IMR-90 (cell line): ENCODE data around the gene HCN3. TPM values are rescaled to one million over a fixed set of nuclear protein-coding genes. Genes with fewer than 3 reads are reported as not detected.
A peak's percentile ranks its signal among the peaks of the same experiment; 100 is the strongest.

Source experiments
- ATAC-seq: fragments of 200-7000 bp; cut with Tn5 transposase; 2 replicates; pipeline ENCODE4 v1.9.1; 2020; ENCODE audit warnings: low read depth, mild to moderate bottlenecking, moderate library complexity
- BruUV-seq: library from RNA; stranded (reverse); fragments of 400-500 nt; replicated peaks from 2 replicates; lab custom pipeline; 2021; lab: Mats Ljungman, UMichigan
- CTCF ChIA-PET: fragments of 300-600 bp; formaldehyde crosslinking; extraction: SDS; loops from one replicate; lab custom pipeline; 2021; ENCODE audit warnings: antibody characterized with exemption; lab: Yijun Ruan, JAX
- POLR2A ChIA-PET: fragments of 300-600 bp; sonication (Branson Sonifier 250); formaldehyde crosslinking; loops from one replicate; lab custom pipeline; 2022; ENCODE audit warnings: antibody characterized with exemption; ENCODE audit not compliant: unreplicated experiment; lab: Charles Lee
- DNase-seq: peaks from one replicate; pipeline ENCODE4 v3.0.0; 2013
- H2AFZ ChIP-seq: replicated peaks from 2 replicates; pipeline ENCODE3; 2013; ENCODE audit warnings: low read length, mild to moderate bottlenecking; ENCODE audit not compliant: poor library complexity
- H2AK5ac ChIP-seq: 2 replicates; pipeline ENCODE4 v1.6.1; 2013; ENCODE audit warnings: low read depth, low read length, inconsistent platforms
- H2AK9ac ChIP-seq: replicated peaks from 2 replicates; pipeline ENCODE3; 2013; ENCODE audit warnings: mild to moderate bottlenecking, low read depth, low read length, moderate library complexity; ENCODE audit not compliant: poor library complexity
- H2BK120ac ChIP-seq: 2 replicates; pipeline ENCODE4 v1.6.1; 2013; ENCODE audit warnings: low read depth, low read length, inconsistent platforms
- H2BK15ac ChIP-seq: 3 replicates; pipeline ENCODE4 v1.6.1; 2013; ENCODE audit warnings: low read depth, low read length, inconsistent platforms
- H2BK20ac ChIP-seq: 2 replicates; pipeline ENCODE4 v1.6.1; 2013; ENCODE audit warnings: low read depth, mild to moderate bottlenecking, inconsistent platforms, low read length, moderate library complexity
- H2BK5ac ChIP-seq: 2 replicates; pipeline ENCODE4 v1.6.1; 2013; ENCODE audit warnings: mild to moderate bottlenecking, low read depth, low read length, inconsistent platforms; ENCODE audit not compliant: poor library complexity, severe bottlenecking
- H3K14ac ChIP-seq: replicated peaks from 2 replicates; pipeline ENCODE4 v1.6.1; 2013; ENCODE audit warnings: low read depth, low read length, inconsistent platforms
- H3K18ac ChIP-seq: 2 replicates; pipeline ENCODE4 v1.6.1; 2013; ENCODE audit warnings: low read depth, low read length, control low read depth
- H3K23ac ChIP-seq: 2 replicates; pipeline ENCODE4 v1.6.1; 2013; ENCODE audit warnings: low read depth, low read length, inconsistent platforms
- H3K27ac ChIP-seq: 2 replicates; pipeline ENCODE4 v1.5.1; 2013; ENCODE audit warnings: mild to moderate bottlenecking, control low read depth, low read length; ENCODE audit not compliant: insufficient read depth
- H3K27me3 ChIP-seq: 2 replicates; pipeline ENCODE4 v1.6.1; 2013; ENCODE audit warnings: low read length; ENCODE audit not compliant: control insufficient read depth, insufficient read depth
- H3K36me3 ChIP-seq: 2 replicates; pipeline ENCODE4 v1.6.1; 2013; ENCODE audit warnings: low read length, mixed read lengths; ENCODE audit not compliant: control insufficient read depth, insufficient read depth
- H3K4ac ChIP-seq: 2 replicates; pipeline ENCODE4 v1.6.1; 2013; ENCODE audit warnings: low read depth, low read length, inconsistent platforms
- H3K4me1 ChIP-seq: 2 replicates; pipeline ENCODE4 v1.6.1; 2013; ENCODE audit warnings: low read length, mixed read lengths; ENCODE audit not compliant: control insufficient read depth, insufficient read depth
- H3K4me2 ChIP-seq: 2 replicates; pipeline ENCODE4 v1.6.1; 2013; ENCODE audit warnings: low read depth, mild to moderate bottlenecking, control low read depth, low read length, moderate library complexity
- H3K4me3 ChIP-seq: 2 replicates; pipeline ENCODE4 v1.5.1; 2013; ENCODE audit warnings: low read depth, mild to moderate bottlenecking, control low read depth, low read length, moderate library complexity; ENCODE audit not compliant: insufficient read depth
- H3K56ac ChIP-seq: 2 replicates; pipeline ENCODE4 v1.6.1; 2013; ENCODE audit warnings: low read length, inconsistent platforms; ENCODE audit not compliant: insufficient read depth; ENCODE audit errors: extremely low read depth
- H3K79me1 ChIP-seq, 2 experiments: 2 replicates each; pipeline ENCODE4 v1.6.1; 2013; ENCODE audit warnings: low read length in 2 of 2, inconsistent platforms in 1 of 2, low read depth in 1 of 2
- H3K9ac ChIP-seq: 2 replicates; pipeline ENCODE4 v1.6.1; 2013; ENCODE audit warnings: low read depth, low read length, control low read depth
- H3K9me1 ChIP-seq: 2 replicates; pipeline ENCODE4 v1.6.1; 2013; ENCODE audit warnings: low read length, inconsistent platforms; ENCODE audit not compliant: insufficient read depth
- H3K9me3 ChIP-seq: 2 replicates; pipeline ENCODE4 v1.6.1; 2013; ENCODE audit warnings: low read length; ENCODE audit not compliant: control insufficient read depth, insufficient read depth
- H4K20me1 ChIP-seq: 2 replicates; pipeline ENCODE4 v1.6.1; 2013; ENCODE audit warnings: low read length, inconsistent platforms; ENCODE audit not compliant: insufficient read depth
- H4K5ac ChIP-seq: 2 replicates; pipeline ENCODE4 v1.6.1; 2013; ENCODE audit warnings: mild to moderate bottlenecking, low read depth, low read length, control low read depth
- H4K8ac ChIP-seq, 2 experiments: 2 replicates each; pipeline ENCODE4 v1.6.1; 2013; ENCODE audit warnings: low read depth in 2 of 2, low read length in 2 of 2, control low read depth in 1 of 2, inconsistent platforms in 1 of 2
- H4K91ac ChIP-seq: 2 replicates; pipeline ENCODE4 v1.6.1; 2013; ENCODE audit warnings: low read depth, low read length, inconsistent platforms; ENCODE audit not compliant: insufficient read depth
- BHLHE40 ChIP-seq: fragments of 150-350 bp; IDR thresholded peaks from 2 replicates; pipeline ENCODE4 v1.6.1; 2016; ENCODE audit warnings: mild to moderate bottlenecking, low read depth, low read length
- CEBPB ChIP-seq: IDR thresholded peaks from 2 replicates; pipeline ENCODE4 v1.6.1; 2012; ENCODE audit warnings: low read depth, low read length, improper control_type of control experiment
- CHD1 ChIP-seq: IDR thresholded peaks from 2 replicates; pipeline ENCODE4 v1.6.1; 2012; ENCODE audit warnings: low read depth, low read length, improper control_type of control experiment
- FOS ChIP-seq: fragments of 150-350 bp; IDR thresholded peaks from 2 replicates; pipeline ENCODE4 v1.6.1; 2016; ENCODE audit warnings: low read depth, low read length
- MAZ ChIP-seq: IDR thresholded peaks from 2 replicates; pipeline ENCODE4 v1.6.1; 2012; ENCODE audit warnings: low read depth, mild to moderate bottlenecking, low read length, improper control_type of control experiment, moderate library complexity, borderline replicate concordance
- NFE2L2 ChIP-seq: fragments of 150-350 bp; IDR thresholded peaks from 2 replicates; pipeline ENCODE4 v1.6.1; 2016; ENCODE audit warnings: low read depth, mild to moderate bottlenecking, low read length
- POLR2A ChIP-seq: IDR thresholded peaks from 2 replicates; pipeline ENCODE4 v1.6.1; 2012; ENCODE audit warnings: mild to moderate bottlenecking, low read depth, low read length
- RAD21 ChIP-seq: IDR thresholded peaks from 2 replicates; pipeline ENCODE4 v1.6.1; 2012; ENCODE audit warnings: low read length, improper control_type of control experiment
- RFX5 ChIP-seq: IDR thresholded peaks from 2 replicates; pipeline ENCODE4 v1.8.0; 2012; ENCODE audit warnings: low read depth, mild to moderate bottlenecking, low read length, moderate library complexity
- SMC3 ChIP-seq: fragments of 150-350 bp; IDR thresholded peaks from 2 replicates; pipeline ENCODE4 v1.6.1; 2016; ENCODE audit warnings: low read depth, mild to moderate bottlenecking, antibody characterized with exemption, low read length, moderate library complexity
- WGBS, 2 experiments: methylation state at CpG; one replicate each; pipeline versions ENCODE4 v1.1.5 to v1.1.7; 2013; ENCODE audit warnings: missing lambda C conversion rate in 2 of 2; ENCODE audit not compliant: insufficient read length in 1 of 2; ENCODE audit errors: extremely low coverage in 2 of 2; 5-methylcytosine and 5-hydroxymethylcytosine counted together
- dilution Hi-C: fragments of 300-500 bp; cut with HindIII; formaldehyde crosslinking; loops from one replicate; pipeline ENCODE4 v1.14.3; 2018; ENCODE audit warnings: low sequenced_read_pairs; ENCODE audit not compliant: unreplicated experiment
- in situ Hi-C: fragments of 300-500 bp; cut with MboI; formaldehyde crosslinking; loops from 3 replicates; pipeline ENCODE4 v1.14.3; 2019; ENCODE audit warnings: low sequenced_read_pairs, inconsistent platforms, mixed read lengths
- intact Hi-C: fragments of 100-400 bp; cut with micrococcal nuclease; formaldehyde crosslinking; loops from 2 replicates; pipeline ENCODE4 v1.10.0; 2022
- polyA plus RNA-seq, 3 experiments: library from polyadenylated mRNA; depleted of rRNA; stranded (reverse); fragments of >200 nt; gene quantifications; 2 replicates each; pipeline ENCODE4 v1.2.3, GENCODE V29; 2012; ENCODE audit warnings: low replicate concordance in 1 of 3
- total RNA-seq: library from RNA; depleted of rRNA; stranded (reverse); fragments of >200 nt; gene quantifications from 2 replicates; pipeline ENCODE4 v1.2.3, GENCODE V29; 2012
- TF ChIP-seq, protein P1 (sequence below): conservative IDR thresholded peaks from 2 replicates; pipeline ENCODE4 v1.5.1; 2012; ENCODE audit warnings: mild to moderate bottlenecking, low read depth, low read length, improper control_type of control experiment
- TF ChIP-seq, protein P2 (sequence below): fragments of 150-350 bp; IDR thresholded peaks from 2 replicates; pipeline ENCODE4 v1.6.1; 2016; ENCODE audit warnings: low read depth, mild to moderate bottlenecking, low read length, moderate library complexity, borderline replicate concordance
- TF ChIP-seq, protein P3 (sequence below): fragments of 150-350 bp; IDR thresholded peaks from 2 replicates; pipeline ENCODE4 v1.6.1; 2017; ENCODE audit warnings: mild to moderate bottlenecking, antibody characterized with exemption, low read length, low read depth

The HCN3 gene
- total and polyA plus RNA-seq, 2 of the 4 experiments (the other 2 are of a cell fraction), result 0.36 to 2.7 TPM

DNA sequence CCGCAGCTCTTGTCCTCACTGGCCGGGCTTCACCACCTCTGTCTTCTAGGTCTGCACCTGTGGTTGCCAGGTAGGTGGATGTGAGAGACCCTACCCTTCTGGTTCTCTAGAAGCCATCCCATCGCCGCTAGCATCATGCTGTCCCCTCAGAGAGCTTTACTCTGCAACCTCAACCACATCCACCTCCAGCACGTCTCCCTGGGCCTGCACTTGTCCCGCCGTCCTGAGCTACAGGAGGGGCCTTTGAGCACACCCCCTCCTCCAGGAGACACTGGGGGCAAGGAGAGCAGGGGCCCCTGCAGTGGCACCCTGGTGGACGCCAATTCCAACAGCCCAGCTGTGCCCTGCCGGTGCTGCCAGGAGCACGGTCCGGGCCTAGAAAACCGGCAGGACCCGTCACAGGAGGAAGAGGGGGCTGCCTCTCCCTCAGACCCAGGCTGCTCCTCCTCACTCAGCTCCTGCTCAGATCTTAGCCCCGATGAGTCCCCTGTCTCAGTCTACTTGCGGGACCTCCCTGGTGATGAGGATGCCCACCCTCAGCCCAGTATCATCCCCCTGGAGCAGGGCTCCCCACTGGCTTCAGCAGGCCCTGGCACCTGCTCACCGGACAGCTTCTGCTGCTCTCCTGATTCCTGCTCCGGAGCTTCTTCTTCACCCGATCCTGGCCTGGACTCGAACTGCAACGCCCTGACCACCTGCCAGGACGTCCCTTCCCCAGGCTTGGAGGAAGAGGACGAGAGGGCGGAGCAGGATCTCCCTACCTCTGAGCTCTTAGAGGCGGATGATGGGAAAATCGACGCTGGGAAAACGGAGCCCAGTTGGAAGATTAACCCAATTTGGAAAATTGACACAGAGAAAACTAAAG, 44.6 kb downstream of the HCN3 start:
- Histone ChIP-seq H2BK5ac (no peak overlapping the region), H3K4me2 (peak overlapping the region; percentile 91), H4K91ac (no peak overlapping the region; the same call in 1 of the 2 replicates), H2BK20ac (no peak overlapping the region), H3K18ac (no peak overlapping the region), H3K79me1 (peaks cover 9 to 59% of the 10 kb centered on the region in 2 experiments), H3K56ac (no peak overlapping the region), H3K4me3 (peak overlapping the region; percentile 90), H3K27me3 (no peaks in the 10 kb centered on the region), H3K4me1 (peaks cover 18% of the 10 kb centered on the region; the same call in 1 of the 2 replicates), H2BK120ac (no peak overlapping the region), H3K23ac (peak overlapping the region; percentile 89), H2AFZ (peak overlapping the region; percentile 64), H3K9ac (peak overlapping the region; percentile 73), H4K8ac (peak overlapping the region; percentile 29 to 54; a peak in 2 of 4 replicates), H3K27ac (0 out of 2 replicates have a peak overlapping the region, but pooled peaks have one; percentile 11), H3K36me3 (peaks cover 18% of the 10 kb centered on the region), H2AK5ac (peak overlapping the region; percentile 71; the same call in 1 of the 2 replicates), H3K14ac (peak overlapping the region; percentile 3; the same call in 1 of the 2 replicates), H2BK15ac (no peak overlapping the region), H2AK9ac (peak overlapping the region; percentile 96), H4K5ac (no peak overlapping the region), H4K20me1 (peaks cover 20% of the 10 kb centered on the region), H3K4ac (peak overlapping the region; percentile 69), H3K9me1 (peaks cover 16% of the 10 kb centered on the region; the same call in 1 of the 2 replicates), H3K9me3 (no peaks in the 10 kb centered on the region)
- POLR2A ChIA-PET, result no interaction called here
- no peak for ATAC-seq
- CTCF ChIA-PET, result interaction anchor here (1.2 kb wide), 1 partner anchor 71 kb away, joined by 6 read pairs; no protein-coding TSS in a partner anchor
- 35% methylated on average over 6 of the region's 27 CpGs; no CpG with 5 or more reads in 1 of the 2 experiments for WGBS, 2 experiments
- dilution Hi-C loops, result no loop called here
- no peak for TF ChIP-seq CHD1
- TF ChIP-seq POLR2A, result no peak
- TF ChIP-seq, protein P1, sequence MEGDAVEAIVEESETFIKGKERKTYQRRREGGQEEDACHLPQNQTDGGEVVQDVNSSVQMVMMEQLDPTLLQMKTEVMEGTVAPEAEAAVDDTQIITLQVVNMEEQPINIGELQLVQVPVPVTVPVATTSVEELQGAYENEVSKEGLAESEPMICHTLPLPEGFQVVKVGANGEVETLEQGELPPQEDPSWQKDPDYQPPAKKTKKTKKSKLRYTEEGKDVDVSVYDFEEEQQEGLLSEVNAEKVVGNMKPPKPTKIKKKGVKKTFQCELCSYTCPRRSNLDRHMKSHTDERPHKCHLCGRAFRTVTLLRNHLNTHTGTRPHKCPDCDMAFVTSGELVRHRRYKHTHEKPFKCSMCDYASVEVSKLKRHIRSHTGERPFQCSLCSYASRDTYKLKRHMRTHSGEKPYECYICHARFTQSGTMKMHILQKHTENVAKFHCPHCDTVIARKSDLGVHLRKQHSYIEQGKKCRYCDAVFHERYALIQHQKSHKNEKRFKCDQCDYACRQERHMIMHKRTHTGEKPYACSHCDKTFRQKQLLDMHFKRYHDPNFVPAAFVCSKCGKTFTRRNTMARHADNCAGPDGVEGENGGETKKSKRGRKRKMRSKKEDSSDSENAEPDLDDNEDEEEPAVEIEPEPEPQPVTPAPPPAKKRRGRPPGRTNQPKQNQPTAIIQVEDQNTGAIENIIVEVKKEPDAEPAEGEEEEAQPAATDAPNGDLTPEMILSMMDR, result no peak
- no peak for TF ChIP-seq FOS
- no peak for TF ChIP-seq NFE2L2
- no peak for TF ChIP-seq CEBPB
- TF ChIP-seq RAD21, result no peak
- TF ChIP-seq SMC3, result no peak
- TF ChIP-seq, protein P2, sequence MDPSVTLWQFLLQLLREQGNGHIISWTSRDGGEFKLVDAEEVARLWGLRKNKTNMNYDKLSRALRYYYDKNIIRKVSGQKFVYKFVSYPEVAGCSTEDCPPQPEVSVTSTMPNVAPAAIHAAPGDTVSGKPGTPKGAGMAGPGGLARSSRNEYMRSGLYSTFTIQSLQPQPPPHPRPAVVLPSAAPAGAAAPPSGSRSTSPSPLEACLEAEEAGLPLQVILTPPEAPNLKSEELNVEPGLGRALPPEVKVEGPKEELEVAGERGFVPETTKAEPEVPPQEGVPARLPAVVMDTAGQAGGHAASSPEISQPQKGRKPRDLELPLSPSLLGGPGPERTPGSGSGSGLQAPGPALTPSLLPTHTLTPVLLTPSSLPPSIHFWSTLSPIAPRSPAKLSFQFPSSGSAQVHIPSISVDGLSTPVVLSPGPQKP, result no peak
- TF ChIP-seq MAZ, result no peak
- TF ChIP-seq BHLHE40, result no peak
- TF ChIP-seq RFX5, result no peak
- TF ChIP-seq, protein P3, sequence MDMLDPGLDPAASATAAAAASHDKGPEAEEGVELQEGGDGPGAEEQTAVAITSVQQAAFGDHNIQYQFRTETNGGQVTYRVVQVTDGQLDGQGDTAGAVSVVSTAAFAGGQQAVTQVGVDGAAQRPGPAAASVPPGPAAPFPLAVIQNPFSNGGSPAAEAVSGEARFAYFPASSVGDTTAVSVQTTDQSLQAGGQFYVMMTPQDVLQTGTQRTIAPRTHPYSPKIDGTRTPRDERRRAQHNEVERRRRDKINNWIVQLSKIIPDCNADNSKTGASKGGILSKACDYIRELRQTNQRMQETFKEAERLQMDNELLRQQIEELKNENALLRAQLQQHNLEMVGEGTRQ, result no peak
- in situ Hi-C loops, result no loop called here
- DNase-seq, result no peak
- intact Hi-C loops, result loop anchor here (2.0 to 10.0 kb wide), 4 partner anchors 49 to 325 kb away; partner anchors contain the start of genes CLK2, MTX1 and THBS3
- no TSS peak for BruUV-seq
